ENCODE data around the gene ACKR1.
A peak's percentile ranks its signal among the peaks of the same experiment; 100 is the strongest.

ACKR1 gene

DNA sequence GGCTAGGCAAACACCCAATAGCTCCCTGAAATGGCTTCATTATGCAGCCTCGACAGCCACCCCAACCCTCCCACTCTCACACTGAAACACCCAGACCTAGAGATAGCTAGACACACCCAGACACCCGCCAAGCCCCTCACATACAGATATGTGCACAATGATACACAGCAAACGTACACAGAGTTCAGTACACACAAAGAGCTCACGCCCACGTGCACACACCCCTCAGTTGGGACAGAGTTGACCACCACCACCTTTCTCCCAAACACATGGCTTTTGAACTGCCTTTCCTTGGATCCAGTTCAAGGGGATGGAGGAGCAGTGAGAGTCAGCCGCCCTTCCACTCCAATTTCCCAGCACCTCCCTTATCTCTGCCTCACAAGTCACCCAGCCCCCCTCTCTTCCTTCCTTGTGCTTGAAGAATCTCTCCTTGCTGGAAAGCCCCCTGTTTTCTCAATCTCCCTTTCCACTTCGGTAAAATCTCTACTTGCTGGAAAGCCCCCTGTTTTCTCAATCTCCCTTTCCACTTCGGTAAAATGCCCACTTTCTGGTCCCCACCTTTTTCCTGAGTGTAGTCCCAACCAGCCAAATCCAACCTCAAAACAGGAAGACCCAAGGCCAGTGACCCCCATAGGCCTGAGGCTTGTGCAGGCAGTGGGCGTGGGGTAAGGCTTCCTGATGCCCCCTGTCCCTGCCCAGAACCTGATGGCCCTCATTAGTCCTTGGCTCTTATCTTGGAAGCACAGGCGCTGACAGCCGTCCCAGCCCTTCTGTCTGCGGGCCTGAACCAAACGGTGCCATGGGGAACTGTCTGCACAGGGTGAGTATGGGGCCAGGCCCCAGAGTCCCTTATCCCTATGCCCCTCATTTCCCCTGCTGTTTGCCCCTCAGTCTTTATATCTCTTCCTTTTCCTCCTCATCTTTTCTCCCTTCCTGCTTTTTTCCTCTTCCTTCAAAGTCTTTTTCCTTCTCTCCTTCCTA lies at the start of gene ACKR1:
Gene ACKR1, plus strand, starts transcription at position 715 of the 981 bp plus-strand sequence. Its CDS starts 85 bp downstream, at position 800.
- no peak for DNase-seq

DNA sequence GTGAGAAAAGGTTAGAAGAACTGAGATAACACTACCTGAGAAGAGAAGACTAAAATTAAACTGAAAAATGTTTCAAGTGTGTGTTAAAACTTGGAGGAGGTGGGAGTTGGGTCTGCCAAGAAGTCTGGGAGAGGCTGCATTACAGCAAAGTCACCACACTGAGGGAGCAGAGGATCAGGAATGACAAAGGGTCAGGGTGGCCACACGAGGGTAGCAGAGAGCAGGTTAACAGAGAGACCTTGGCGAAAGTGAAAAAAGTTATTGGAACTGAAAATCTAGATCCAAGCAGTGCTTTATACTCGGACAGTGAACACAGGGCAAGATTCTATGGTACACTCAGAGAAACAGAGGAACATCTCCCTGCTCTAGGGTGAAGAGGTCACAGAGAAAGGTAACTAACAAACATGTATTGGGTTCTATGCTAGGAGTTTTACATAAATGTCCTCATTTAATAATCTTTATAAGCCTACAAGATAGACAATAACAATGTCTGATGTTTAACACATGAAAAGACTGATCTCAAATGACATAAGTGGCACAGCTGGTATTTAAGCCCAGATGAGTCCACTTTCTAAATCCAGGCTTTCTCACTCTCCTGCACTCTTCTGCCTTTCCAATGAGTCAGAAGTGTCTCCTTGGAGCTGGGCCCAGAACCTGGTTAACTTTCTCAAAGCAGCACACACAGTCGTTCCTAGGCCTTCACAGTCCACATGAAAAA lies 43.5 kb upstream of the ACKR1 start:
- DNase-seq, result peak in 1 of 2 experiments; percentile 68

- DNase-seq, result no peak
Observed at GRCh38 chr1:159161719-159162026, 43.0 kb upstream of the ACKR1 start.

- DNase-seq, result no peak
Observed at GRCh38 chr1:159162516-159163265, 42.0 kb upstream of the ACKR1 start.

GRCh38 chr1:159163614-159164228 lies 41.0 kb upstream of the ACKR1 start:
- DNase-seq, result no peak

DNA sequence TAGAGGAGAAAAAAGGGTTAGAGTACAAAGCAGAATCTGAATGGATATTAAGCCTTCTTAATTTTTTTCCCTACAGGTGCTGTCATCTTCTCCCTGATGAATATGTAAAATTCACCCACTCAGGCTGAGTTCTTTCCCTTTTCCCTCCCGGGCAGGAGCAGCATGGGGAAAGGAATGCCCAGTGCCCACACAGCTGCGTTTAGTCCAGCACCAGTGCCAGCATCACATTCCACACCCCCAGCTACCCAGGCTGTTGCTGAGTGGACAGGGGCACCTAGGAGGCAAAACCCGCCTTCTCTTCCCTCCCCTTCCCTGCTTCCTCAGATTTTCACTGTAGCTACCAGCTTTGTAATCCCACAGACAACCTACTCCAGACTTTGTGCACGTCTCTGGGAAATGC lies 36.6 kb upstream of the ACKR1 start:
- no peak for DNase-seq

- DNase-seq, result no peak
Observed at GRCh38 chr1:159170639-159171038, 34.0 kb upstream of the ACKR1 start.

DNA sequence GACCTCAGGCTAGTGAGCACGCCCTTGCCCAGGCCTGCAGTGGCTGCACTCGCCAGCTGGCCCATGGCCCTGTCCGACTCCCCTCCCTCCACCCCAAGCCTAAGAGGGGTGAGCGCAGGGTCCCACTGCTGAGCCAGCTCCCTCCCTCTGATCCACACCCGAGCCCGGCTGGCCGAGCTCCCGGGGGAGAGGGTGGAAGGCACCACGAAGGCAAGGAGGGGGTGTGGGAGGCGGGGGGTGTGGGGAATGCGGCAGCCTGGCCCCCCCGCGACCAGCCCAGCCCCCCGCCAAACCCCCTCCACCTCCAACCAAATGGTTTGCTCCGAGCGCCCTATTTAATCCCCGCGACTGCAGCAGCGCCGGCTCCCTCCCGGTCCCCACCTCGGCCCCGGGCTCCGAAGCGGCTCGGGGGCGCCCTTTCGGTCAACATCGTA lies 33.4 kb upstream of the ACKR1 start, which contains the start of gene CADM3:
Gene CADM3, plus strand, starts transcription at position 362 of the 434 bp plus-strand sequence. CDS start 151 bp downstream, outside the sequence.
- no peak for DNase-seq

GRCh38 chr1:159171688-159172501 lies 32.8 kb upstream of the ACKR1 start:
- DNase-seq, result no peak

DNA sequence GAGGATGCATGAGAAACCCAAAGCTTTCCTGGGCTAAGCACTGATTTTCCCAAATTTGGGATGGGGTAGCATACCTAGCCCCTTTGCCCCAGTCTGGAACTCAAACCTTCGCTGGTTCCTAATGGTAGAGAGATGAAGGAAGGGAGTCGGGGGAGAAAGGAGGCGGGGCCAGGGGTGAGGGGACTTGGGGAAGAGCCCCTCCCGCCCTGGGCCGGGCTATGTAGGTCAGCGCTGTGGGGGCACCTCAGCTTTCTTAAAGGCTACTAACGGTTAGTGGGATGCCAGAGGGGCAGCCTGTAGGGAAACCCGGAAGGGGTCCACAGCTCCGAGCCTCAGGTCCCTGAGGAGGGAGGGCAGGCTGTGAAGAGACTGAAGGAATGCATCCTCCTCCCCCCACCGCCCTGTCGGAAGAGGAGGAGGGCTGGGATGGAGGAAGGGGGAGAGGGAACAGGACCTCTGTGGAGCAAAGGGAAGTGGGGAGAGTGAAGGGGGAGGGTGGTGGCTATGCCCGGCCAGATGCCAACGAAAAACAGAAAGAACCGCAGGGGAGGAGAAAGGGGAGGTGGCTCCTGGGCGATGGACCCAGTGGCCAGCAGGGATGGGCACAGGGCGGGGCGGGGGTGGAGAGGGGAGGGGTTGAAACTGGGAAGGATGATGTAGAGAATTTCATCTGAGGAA lies 31.9 kb upstream of the ACKR1 start:
- DNase-seq, result peak in 1 of 2 experiments; percentile 52

- no peak for DNase-seq
Observed at GRCh38 chr1:159173320-159173719, 31.4 kb upstream of the ACKR1 start.

- no peak for DNase-seq
Observed at GRCh38 chr1:159175571-159175970, 29.1 kb upstream of the ACKR1 start.

DNA sequence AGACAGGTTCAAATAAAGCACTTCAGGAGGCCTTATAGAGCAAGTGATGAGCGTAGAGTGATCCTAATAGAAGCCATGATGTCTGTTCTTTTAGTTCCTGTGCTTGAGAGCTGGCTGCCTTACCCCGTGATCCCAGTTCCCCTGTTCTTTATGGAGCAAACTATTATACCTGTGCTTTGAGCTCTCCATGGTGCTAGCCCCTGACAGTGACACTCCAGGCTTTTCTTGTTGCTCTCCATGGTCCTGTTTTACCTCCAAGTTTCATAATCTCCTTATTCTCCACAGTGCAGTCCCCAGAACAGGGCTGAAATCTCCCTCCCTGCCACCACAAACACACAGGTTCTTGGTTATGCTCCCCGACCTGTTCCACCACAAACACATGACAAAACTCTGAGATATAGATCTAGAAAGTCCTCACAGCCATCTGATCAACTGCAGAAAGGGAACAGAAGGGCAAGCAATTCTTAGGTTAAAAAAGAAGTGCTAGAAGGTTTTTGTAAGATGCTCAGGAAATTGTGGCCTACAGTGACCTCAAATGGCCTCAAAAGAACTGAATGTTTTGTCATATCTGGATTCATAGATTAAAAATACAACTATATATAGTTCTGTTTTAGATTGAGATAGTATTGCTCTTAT lies 27.3 kb upstream of the ACKR1 start:
- DNase-seq, result no peak

GRCh38 chr1:159179906-159180305 lies 24.8 kb upstream of the ACKR1 start:
- DNase-seq, result peak; percentile 24 to 83

DNA sequence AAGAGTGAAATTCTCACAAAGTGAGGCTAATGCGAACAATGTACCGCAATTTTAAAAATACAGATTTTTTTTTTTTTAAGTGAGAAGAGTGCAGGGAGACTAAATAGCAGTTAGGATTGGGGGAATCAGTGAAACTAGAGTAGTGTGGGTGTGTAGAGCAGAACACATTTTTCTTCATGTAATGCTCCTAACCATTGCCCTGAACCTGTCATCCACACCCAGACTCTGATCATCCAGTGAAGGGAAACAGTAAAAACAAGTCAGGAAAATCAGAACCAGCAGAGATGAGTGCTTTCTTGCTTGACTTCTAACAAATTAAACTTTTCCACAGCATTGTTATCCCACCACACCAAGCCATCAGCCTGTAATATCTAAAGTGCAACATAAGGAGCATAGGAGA lies 24.2 kb upstream of the ACKR1 start:
- DNase-seq, result no peak

GRCh38 chr1:159181328-159182024 lies 23.2 kb upstream of the ACKR1 start:
- no peak for DNase-seq

GRCh38 chr1:159184201-159184600 lies 20.5 kb upstream of the ACKR1 start:
- DNase-seq, result no peak

DNA sequence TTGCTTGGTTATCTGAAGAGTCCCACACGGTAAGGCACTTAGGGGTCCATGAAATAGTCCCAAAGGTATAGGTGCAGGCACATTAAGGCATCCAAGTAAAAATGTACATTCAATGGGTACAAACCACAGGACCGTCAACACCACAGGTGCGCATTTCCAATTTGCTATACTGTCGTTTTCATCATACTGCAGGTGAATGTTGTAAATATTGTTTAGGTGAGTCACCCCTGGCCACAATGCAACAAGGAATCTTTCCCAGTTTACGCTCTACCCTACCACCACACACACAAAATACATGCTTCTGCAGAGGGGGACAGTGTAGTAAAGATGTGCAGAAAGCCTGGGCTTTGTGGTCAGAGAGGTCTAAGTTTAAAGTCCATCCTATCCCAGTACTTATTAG lies 19.6 kb upstream of the ACKR1 start:
- no peak for DNase-seq

GRCh38 chr1:159187033-159187432 lies 17.6 kb upstream of the ACKR1 start:
- no peak for DNase-seq

Measured in cerebellar nuclear complex (tissue), 1 donor.